Gastrocnemius medialis (tissue), 4 donors: ENCODE measurements around the gene DDTL.

Experiments used
- POLR2A ChIP-seq, 2 donors: fragments of 450-650 bp; IDR thresholded peaks; one replicate each; pipeline ENCODE4 v1.6.1; 2017; ENCODE audit warnings: antibody characterized with exemption in 2 of 2, mild to moderate bottlenecking in 2 of 2, moderate library complexity in 2 of 2
- TF ChIP-seq, protein P1 (sequence below), 5 experiments: fragments of 450-650 bp in 3 of 5; fragments of 200-600 bp in 2 of 5; sonication (generic) in 2 of 5; IDR thresholded peaks in 4 of 5; conservative IDR thresholded peaks in 1 of 5; 1 replicate in 4 of 5; 2 replicates in 1 of 5; pipeline ENCODE4 v1.5.1; 2016 to 2019; ENCODE audit warnings: antibody characterized with exemption in 5 of 5, mild to moderate bottlenecking in 3 of 5, moderate library complexity in 3 of 5

GRCh38 chr22:24008381-24009226 lies 41.9 kb downstream of the DDTL start:
- TF ChIP-seq, protein P1, sequence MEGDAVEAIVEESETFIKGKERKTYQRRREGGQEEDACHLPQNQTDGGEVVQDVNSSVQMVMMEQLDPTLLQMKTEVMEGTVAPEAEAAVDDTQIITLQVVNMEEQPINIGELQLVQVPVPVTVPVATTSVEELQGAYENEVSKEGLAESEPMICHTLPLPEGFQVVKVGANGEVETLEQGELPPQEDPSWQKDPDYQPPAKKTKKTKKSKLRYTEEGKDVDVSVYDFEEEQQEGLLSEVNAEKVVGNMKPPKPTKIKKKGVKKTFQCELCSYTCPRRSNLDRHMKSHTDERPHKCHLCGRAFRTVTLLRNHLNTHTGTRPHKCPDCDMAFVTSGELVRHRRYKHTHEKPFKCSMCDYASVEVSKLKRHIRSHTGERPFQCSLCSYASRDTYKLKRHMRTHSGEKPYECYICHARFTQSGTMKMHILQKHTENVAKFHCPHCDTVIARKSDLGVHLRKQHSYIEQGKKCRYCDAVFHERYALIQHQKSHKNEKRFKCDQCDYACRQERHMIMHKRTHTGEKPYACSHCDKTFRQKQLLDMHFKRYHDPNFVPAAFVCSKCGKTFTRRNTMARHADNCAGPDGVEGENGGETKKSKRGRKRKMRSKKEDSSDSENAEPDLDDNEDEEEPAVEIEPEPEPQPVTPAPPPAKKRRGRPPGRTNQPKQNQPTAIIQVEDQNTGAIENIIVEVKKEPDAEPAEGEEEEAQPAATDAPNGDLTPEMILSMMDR (IDR thresholded peaks at IDR 0.05 in 4 of 5, conservative IDR thresholded peaks at IDR 0.05 in 1 of 5), result no peak
- TF ChIP-seq POLR2A (IDR thresholded peaks at IDR 0.05), result no peak
